IPS-18a (cell line): ENCODE results near the gene TNIK.
A peak's percentile ranks its signal among the peaks of the same experiment; 100 is the strongest.

Source experiments
- H3K27ac ChIP-seq: one replicate; pipeline ENCODE4 v1.5.1; 2013; ENCODE audit warnings: low read length
- H3K27me3 ChIP-seq: one replicate; pipeline ENCODE4 v1.6.1; 2013; ENCODE audit warnings: mild to moderate bottlenecking, low read length; ENCODE audit not compliant: control insufficient read depth, insufficient read depth
- H3K36me3 ChIP-seq: one replicate; pipeline ENCODE4 v1.6.1; 2013; ENCODE audit warnings: low read depth, low read length; ENCODE audit not compliant: control insufficient read depth
- H3K4me1 ChIP-seq: one replicate; pipeline ENCODE4 v1.6.1; 2013; ENCODE audit warnings: low read depth, low read length; ENCODE audit not compliant: control insufficient read depth
- H3K4me3 ChIP-seq: one replicate; pipeline ENCODE4 v1.5.1; 2013; ENCODE audit warnings: low read length
- H3K9ac ChIP-seq: one replicate; pipeline ENCODE4 v1.6.1; 2013; ENCODE audit warnings: mild to moderate bottlenecking, low read length, moderate library complexity
- H3K9me3 ChIP-seq: one replicate; pipeline ENCODE4 v1.6.1; 2013; ENCODE audit warnings: low read depth, low read length; ENCODE audit not compliant: control insufficient read depth

The TNIK gene

DNA sequence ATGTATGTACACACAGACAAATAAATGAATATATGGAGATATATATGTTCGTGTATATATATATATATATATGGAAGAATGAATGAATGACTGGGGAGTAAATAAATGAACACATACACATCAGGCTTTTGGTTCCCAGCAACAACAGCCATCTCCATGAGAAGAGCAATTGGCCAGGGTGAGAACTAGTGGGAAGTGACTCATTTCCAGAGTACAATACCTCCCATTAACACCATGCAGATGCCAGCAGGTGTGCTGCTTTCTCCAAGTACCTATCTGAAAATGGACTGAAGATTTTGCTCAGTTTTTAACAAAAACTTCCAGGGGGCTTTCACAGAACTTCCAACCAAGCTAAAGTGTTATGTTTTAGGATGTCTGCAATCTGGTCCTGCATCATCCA is 253.9 kb downstream of the TNIK start:
- Histone ChIP-seq H3K4me1 (peaks cover 21% of the 10 kb centered on the region), H3K27me3 (no peaks in the 10 kb centered on the region), H3K27ac (peak overlapping the region; percentile 20), H3K9ac (no peak overlapping the region), H3K4me3 (no peak overlapping the region), H3K9me3 (no peaks in the 10 kb centered on the region), H3K36me3 (no peaks in the 10 kb centered on the region)

DNA sequence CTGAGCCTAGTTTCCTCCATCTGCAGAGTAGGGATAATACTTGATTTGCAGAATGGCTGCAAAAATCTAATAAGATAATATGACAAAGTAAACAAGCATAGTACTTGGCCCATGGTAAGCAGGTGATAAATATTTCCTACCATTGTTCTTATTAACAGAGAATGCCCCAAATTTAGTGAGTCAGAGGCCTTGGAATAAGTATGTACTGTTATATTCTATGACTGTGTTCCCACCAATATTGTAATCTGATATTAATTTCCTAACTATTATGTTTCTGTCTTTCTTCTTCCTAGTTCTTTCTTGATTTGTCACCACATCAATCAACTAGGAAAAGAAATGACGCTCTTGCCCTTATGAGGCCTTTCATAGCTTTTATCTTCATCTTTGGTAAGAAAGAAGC is 255.3 kb downstream of the TNIK start:
- Histone ChIP-seq H3K9me3 (no peaks in the 10 kb centered on the region), H3K4me3 (no peak overlapping the region), H3K27me3 (no peaks in the 10 kb centered on the region), H3K27ac (no peak overlapping the region), H3K9ac (no peak overlapping the region), H3K4me1 (peaks cover 21% of the 10 kb centered on the region), H3K36me3 (no peaks in the 10 kb centered on the region)

DNA sequence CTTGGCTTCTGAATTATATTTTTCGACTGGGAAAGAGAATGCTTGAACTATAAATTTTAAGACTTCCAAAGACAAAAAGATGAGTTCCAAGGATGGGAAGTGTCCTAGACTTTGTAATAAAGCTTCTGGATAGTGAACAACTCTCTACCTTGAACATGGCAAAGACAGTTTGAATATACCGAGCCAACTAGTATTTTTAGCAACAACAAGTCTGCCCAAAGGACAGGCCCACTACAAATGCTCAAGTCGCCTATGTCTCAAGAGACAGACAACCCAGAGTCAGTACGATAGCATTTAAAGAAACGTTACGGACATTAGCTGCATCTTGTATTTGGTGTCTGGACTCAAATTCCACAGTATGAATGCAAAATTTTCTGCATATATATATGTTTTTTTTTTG is 258.4 kb downstream of the TNIK start:
- Histone ChIP-seq H3K36me3 (no peaks in the 10 kb centered on the region), H3K27ac (no peak overlapping the region), H3K9ac (no peak overlapping the region), H3K4me1 (peaks cover 20% of the 10 kb centered on the region), H3K9me3 (no peaks in the 10 kb centered on the region), H3K27me3 (no peaks in the 10 kb centered on the region), H3K4me3 (no peak overlapping the region)

DNA sequence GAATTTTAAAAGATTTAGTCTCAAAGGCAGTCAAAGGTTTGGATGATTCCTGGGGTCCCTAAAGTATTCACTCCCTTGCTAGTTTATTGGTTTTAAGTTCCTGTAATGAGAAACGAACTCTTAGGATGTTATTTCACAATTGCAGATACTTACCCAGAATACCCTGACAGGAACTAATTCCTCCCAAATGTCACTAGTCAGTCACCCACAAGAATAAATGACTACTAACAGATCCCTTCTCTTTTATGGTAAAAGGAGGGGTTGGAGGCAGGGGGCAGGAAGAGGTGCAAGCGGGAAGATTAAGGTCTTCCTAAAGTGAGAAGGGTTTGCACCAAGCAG is 259.5 kb downstream of the TNIK start:
- Histone ChIP-seq H3K4me1 (peaks cover 13% of the 10 kb centered on the region), H3K27me3 (no peaks in the 10 kb centered on the region), H3K4me3 (no peak overlapping the region), H3K9ac (no peak overlapping the region), H3K36me3 (no peaks in the 10 kb centered on the region), H3K9me3 (no peaks in the 10 kb centered on the region), H3K27ac (no peak overlapping the region)

DNA sequence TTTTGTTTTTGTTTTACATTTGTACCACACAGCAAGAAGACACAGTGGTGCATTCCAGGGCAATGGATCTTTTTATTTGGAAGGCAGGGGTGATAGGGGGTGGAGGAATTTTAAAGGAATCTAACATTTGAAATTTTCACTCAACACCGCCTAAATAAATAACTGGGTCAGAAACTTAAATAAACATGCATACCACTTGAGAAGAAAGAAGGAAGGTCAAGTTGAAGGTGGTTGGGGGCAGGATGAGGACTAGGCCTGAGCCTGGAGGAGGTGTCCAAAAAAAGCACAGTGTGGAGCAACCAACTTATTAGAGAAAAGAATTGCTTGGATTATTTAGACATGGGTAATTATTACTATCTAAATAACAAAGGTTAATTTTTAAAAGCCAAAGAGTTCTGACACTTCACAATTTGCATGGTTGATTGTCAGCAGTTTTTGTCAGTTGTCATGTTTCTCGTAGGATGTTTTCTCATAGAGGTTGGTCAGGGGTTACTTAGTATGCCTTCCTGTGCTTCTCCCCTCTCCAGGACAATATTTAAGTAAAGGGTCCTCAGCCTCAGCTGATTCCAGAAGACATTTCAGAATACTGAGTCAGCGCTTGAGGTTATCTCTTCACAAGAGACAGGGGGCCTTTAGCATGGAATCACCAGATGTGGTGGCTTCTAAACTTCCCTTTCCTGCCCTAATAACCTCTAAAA is 260.0 kb downstream of the TNIK start:
- no peak overlapping the region for H3K9ac ChIP-seq

DNA sequence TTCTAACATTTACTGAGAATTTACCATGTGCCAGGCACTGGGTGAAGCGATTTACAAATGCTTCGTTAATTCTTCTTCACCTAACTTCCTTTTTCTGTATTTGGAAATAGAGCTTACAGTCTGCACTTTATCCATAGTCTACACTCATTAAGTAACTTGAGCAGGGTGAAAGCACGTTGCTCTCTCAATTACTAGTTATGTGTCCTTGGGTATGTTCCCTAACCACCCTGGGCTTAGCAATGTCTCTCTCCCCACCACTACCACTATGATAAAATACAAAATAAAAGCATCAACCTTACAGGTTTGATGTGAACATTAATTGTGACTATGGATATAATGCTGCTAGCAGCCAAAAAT is 260.8 kb downstream of the TNIK start:
- Histone ChIP-seq H3K4me1 (peaks cover 9% of the 10 kb centered on the region), H3K9me3 (no peaks in the 10 kb centered on the region), H3K27me3 (no peaks in the 10 kb centered on the region), H3K9ac (no peak overlapping the region), H3K4me3 (no peak overlapping the region), H3K27ac (no peak overlapping the region), H3K36me3 (no peaks in the 10 kb centered on the region)

More for the DNA sequence above, 260.0 kb downstream of the TNIK start:
- Histone ChIP-seq H3K27ac (no peak overlapping the region), H3K27me3 (no peaks in the 10 kb centered on the region), H3K9me3 (no peaks in the 10 kb centered on the region), H3K4me3 (no peak overlapping the region), H3K4me1 (peaks cover 9% of the 10 kb centered on the region), H3K36me3 (no peaks in the 10 kb centered on the region)

DNA sequence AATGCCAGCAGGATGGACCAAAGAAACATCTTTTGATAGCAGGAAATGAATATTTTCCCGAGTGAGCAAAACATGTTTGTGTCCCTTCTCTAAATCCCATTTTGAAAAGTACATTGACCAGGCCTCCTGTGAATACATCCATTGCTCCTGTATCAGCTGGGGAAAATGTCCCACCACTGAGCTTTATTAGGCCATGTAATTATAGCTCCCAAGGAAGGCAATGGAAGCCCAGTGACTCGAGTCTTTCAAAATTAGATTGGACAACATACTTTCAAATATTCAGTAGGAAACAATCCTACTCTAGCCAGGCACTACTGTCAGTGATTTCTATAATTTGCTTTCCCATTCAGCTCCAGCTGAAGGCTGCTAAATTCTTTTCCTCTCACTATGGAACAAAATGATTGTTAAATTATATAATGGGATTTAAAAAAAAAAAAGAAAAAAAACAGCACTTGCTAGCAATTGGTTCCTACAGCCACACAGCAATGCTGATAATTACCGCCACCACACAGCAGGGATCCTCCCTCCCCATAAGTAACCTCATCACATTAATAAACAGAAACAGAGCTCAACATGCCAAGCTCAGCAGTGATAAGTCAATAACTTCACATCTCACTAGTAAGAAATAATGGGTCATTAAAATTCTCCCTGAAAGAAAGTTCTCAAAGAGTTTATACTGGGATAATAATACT is 261.3 kb downstream of the TNIK start:
- no peak overlapping the region for H3K4me3 ChIP-seq

DNA sequence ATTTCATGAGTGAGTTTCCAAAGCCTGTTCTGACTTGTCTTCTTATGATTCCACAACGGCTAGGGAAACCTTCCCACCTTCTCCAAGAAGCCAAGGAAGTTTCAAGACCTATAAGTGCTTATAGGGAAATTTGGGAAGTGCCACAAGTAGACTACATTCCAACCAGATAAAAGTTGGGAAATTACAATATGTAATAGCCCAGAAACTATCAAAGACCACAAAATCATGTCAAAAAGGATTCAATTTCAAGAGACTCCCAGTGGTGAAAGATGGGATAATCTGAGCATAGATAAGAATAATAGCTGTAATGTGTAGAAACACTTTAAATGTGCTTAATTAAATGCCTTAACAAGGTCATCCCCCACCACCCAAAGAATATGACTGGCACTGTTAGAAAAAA is 264.5 kb downstream of the TNIK start:
- Histone ChIP-seq H3K27ac (no peak overlapping the region), H3K4me1 (peaks cover 9% of the 10 kb centered on the region), H3K9ac (no peak overlapping the region), H3K9me3 (no peaks in the 10 kb centered on the region), H3K4me3 (no peak overlapping the region), H3K27me3 (no peaks in the 10 kb centered on the region), H3K36me3 (no peaks in the 10 kb centered on the region)

More for the DNA sequence above, 261.3 kb downstream of the TNIK start:
- Histone ChIP-seq H3K9ac (no peak overlapping the region), H3K36me3 (no peaks in the 10 kb centered on the region), H3K27me3 (no peaks in the 10 kb centered on the region), H3K9me3 (no peaks in the 10 kb centered on the region), H3K27ac (no peak overlapping the region), H3K4me1 (peaks cover 9% of the 10 kb centered on the region)

DNA sequence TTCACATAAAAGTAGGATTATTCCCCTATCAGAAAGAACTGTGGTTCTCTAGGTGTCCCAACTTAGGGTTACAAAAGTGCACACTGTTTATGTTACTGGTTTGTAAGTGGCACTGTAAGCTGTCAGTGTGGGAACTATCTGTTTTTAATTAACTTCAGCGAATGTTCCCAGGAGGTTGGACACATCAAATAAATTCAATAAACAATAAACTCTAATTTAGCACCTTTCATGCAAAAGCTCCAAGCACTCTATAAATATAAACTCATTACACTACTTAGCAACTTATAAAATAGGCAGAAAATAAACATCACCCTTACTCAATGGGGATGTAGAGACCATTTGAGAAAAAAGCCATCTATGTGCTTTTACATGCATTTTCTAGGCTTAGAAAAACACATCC is 265.2 kb downstream of the TNIK start:
- no peak overlapping the region for H3K9ac ChIP-seq
- H3K27ac ChIP-seq, result no peak overlapping the region
- no peaks in the 10 kb centered on the region for H3K27me3 ChIP-seq
- no peaks in the 10 kb centered on the region for H3K9me3 ChIP-seq
- H3K4me1 ChIP-seq, result peaks cover 9% of the 10 kb centered on the region
- no peaks in the 10 kb centered on the region for H3K36me3 ChIP-seq
- H3K4me3 ChIP-seq, result no peak overlapping the region

DNA sequence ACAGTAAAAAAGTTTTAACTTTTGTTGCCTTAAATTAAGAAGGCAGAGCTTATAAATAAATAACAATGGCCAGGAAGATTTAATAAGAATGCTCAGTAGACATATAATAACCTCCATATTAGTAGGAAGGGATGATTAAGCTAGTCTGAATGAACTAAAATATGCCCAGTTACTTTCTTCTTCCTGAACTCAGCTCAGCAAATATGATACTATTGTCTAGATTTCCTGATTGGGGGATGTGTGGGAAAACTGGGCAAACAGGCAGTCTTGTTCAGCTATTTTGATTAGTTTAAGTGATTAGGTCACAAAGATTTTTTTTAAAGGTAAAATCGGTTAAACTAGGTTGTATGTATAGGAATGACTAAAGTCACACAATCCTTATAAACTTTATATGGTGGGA is 266.5 kb downstream of the TNIK start:
- H3K27ac ChIP-seq, result no peak overlapping the region
- peaks cover under 1% of the 10 kb centered on the region for H3K4me1 ChIP-seq
- no peak overlapping the region for H3K4me3 ChIP-seq
- no peaks in the 10 kb centered on the region for H3K36me3 ChIP-seq
- no peaks in the 10 kb centered on the region for H3K9me3 ChIP-seq
- H3K9ac ChIP-seq, result no peak overlapping the region
- no peaks in the 10 kb centered on the region for H3K27me3 ChIP-seq

DNA sequence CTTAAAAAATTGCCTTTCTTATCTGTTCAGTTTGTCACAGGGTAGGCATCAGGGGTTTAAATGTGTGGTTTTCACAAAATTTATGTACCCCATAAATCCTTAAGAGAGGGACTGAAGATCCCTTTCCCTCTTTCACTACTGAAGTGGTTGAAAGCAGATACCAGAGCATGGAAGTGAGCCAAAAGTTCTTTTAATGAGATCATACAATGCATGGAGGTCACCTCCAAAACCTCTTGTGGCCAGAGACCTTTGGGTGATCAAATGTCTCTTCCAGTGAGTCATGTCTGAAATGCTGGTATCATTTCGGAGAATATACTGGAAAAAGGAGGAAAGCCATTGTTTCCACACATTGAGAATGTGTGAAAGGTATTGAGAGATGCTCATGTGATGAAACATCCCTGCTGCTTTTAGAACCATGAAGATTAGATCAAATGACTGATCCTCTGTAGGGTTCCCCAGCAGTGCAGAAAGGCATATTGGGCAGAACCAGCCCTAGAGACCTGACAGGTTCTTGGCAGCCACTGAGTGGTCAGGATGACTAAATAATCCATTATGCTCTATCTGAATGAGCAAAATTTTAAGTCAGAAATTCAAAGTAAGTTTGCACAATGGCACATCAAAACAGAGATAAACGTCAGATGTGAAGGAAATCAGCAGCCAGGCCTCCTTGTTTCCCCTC is 267.9 kb downstream of the TNIK start:
- Histone ChIP-seq H3K4me3 (no peak overlapping the region), H3K9me3 (no peaks in the 10 kb centered on the region), H3K4me1 (peaks cover 3% of the 10 kb centered on the region), H3K36me3 (no peaks in the 10 kb centered on the region), H3K9ac (no peak overlapping the region), H3K27ac (no peak overlapping the region), H3K27me3 (no peaks in the 10 kb centered on the region)

DNA sequence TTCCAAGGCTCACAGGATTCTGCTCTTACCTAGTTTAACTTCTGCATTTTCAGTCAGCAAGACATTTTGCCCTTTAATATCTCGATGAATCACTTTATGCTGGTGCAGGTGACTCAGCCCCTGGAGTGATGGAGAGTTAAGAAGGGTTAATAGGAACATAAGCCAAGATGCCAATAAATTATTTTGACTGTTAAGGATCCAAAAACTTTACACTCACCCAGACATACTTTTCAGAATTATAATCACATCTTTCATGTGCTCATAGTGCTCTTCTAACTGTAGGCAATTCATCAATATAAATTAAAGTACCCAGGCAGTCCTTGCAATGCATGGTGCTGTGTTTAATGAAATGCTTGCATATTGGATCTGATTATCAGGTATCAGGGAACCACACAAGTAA is 269.5 kb downstream of the TNIK start:
- Histone ChIP-seq H3K9ac (no peak overlapping the region), H3K9me3 (no peaks in the 10 kb centered on the region), H3K4me3 (no peak overlapping the region), H3K27ac (no peak overlapping the region), H3K27me3 (no peaks in the 10 kb centered on the region), H3K36me3 (no peaks in the 10 kb centered on the region), H3K4me1 (peaks cover 13% of the 10 kb centered on the region)
